Endothelial cell of umbilical vein (primary cell): ENCODE data around the gene POLR1B. TPM values are rescaled to one million over a fixed set of nuclear protein-coding genes. Genes with fewer than 3 reads are reported as not detected.
A peak's percentile ranks its signal among the peaks of the same experiment; 100 is the strongest.

ENCODE experiments used
- BruUV-seq: library from RNA; stranded (reverse); fragments of 400-500 nt; replicated peaks from 2 replicates; lab custom pipeline; 2021; lab: Mats Ljungman, UMichigan
- CTCF ChIA-PET: fragments of 300-600, 350-600 bp; sonication (Branson Sonifier 250); formaldehyde crosslinking; loops from one replicate; lab custom pipeline; 2021; ENCODE audit warnings: antibody characterized with exemption, inconsistent platforms; lab: Charles Lee
- POLR2A ChIA-PET: fragments of 300-600, 350-600 bp; sonication (Branson Sonifier 250); formaldehyde crosslinking; loops from one replicate; lab custom pipeline; 2021; ENCODE audit warnings: antibody characterized with exemption, inconsistent platforms; lab: Charles Lee
- DNase-seq: peaks from one replicate; pipeline ENCODE4 v3.0.0-alpha.2; 2011; ENCODE audit warnings: low read depth, low spot score
- FAIRE-seq: peaks from 2 replicates; lab custom pipeline; 2011; peaks lifted over from hg19 to GRCh38; lab: Jason Lieb, UNC
- H2AFZ ChIP-seq: 2 replicates; pipeline ENCODE4 v1.6.0; 2012; ENCODE audit warnings: low read depth, low read length, control low read depth, inconsistent platforms
- H3K27ac ChIP-seq: 2 replicates; pipeline ENCODE4 v1.5.1; 2011; ENCODE audit warnings: low read depth, mild to moderate bottlenecking, control low read depth, low read length, moderate library complexity; ENCODE audit not compliant: insufficient read depth
- H3K27me3 ChIP-seq, 2 experiments: 2 replicates each; pipeline versions ENCODE4 v1.6.0 to v1.6.1; 2011; ENCODE audit warnings: low read length in 2 of 2, mixed read lengths in 1 of 2; ENCODE audit not compliant: control insufficient read depth in 2 of 2, insufficient read depth in 2 of 2
- H3K36me3 ChIP-seq, 2 experiments: 2 replicates in 1 of 2; 3 replicates in 1 of 2; pipeline ENCODE4 v1.5.1; 2011; ENCODE audit warnings: low read length in 2 of 2, mild to moderate bottlenecking in 1 of 2, moderate library complexity in 1 of 2; ENCODE audit not compliant: control insufficient read depth in 2 of 2, insufficient read depth in 2 of 2; ENCODE audit errors: extremely low read depth in 1 of 2
- H3K4me1 ChIP-seq: 3 replicates; pipeline ENCODE4 v1.5.1; 2011; ENCODE audit warnings: mild to moderate bottlenecking, low read length; ENCODE audit not compliant: control insufficient read depth, insufficient read depth; ENCODE audit errors: extremely low read depth
- H3K4me2 ChIP-seq: 2 replicates; pipeline ENCODE4 v1.6.1; 2011; ENCODE audit warnings: low read length, control low read depth, mixed read lengths; ENCODE audit not compliant: insufficient read depth
- H3K4me3 ChIP-seq, 3 experiments: fragments of 200-600 bp in 1 of 3; sonication (generic), shearing (Covaris generic) in 1 of 3; replicated peaks in 1 of 3; 2 replicates each; pipeline ENCODE4 v1.5.1; 2011 to 2016; ENCODE audit warnings: control low read depth in 3 of 3, low read length in 3 of 3, mild to moderate bottlenecking in 2 of 3, inconsistent platforms in 1 of 3, low read depth in 1 of 3, moderate library complexity in 1 of 3; ENCODE audit not compliant: insufficient read depth in 1 of 3
- H3K79me2 ChIP-seq: 2 replicates; pipeline ENCODE4 v1.6.0; 2012; ENCODE audit warnings: low read length, inconsistent platforms; ENCODE audit not compliant: control insufficient read depth, insufficient read depth
- H3K9ac ChIP-seq: replicated peaks from 2 replicates; pipeline ENCODE3; 2011; ENCODE audit warnings: low read length, control low read depth; ENCODE audit not compliant: insufficient read depth; ENCODE audit errors: extremely low read depth
- H3K9me1 ChIP-seq: replicated peaks from 3 replicates; pipeline ENCODE4 v1.6.0; 2011; ENCODE audit warnings: mild to moderate bottlenecking, low read length; ENCODE audit not compliant: control insufficient read depth, insufficient read depth; ENCODE audit errors: extremely low read depth
- H3K9me3 ChIP-seq: replicated peaks from 2 replicates; pipeline ENCODE4 v1.5.1; 2012; ENCODE audit warnings: low read length, inconsistent platforms; ENCODE audit not compliant: control insufficient read depth, insufficient read depth
- H4K20me1 ChIP-seq: replicated peaks from 2 replicates; pipeline ENCODE3; 2011; ENCODE audit warnings: mild to moderate bottlenecking, low read length; ENCODE audit not compliant: control insufficient read depth, insufficient read depth; ENCODE audit errors: extremely low read depth
- CTCF ChIP-seq, 2 donors: IDR thresholded peaks; 1 replicate in 1 of 2; 2 replicates in 1 of 2; pipeline ENCODE4 v1.5.1; 2011; ENCODE audit warnings: low read length in 2 of 2, mild to moderate bottlenecking in 2 of 2, moderate library complexity in 2 of 2, control low read depth in 1 of 2, inconsistent platforms in 1 of 2, low read depth in 1 of 2; ENCODE audit not compliant: insufficient read depth in 1 of 2; ENCODE audit errors: extremely low read depth in 1 of 2
- EZH2 ChIP-seq: IDR thresholded peaks from 2 replicates; pipeline ENCODE4 v1.6.1; 2012; ENCODE audit warnings: borderline replicate concordance, low read depth, mild to moderate bottlenecking, moderate library complexity, low read length, inconsistent platforms; ENCODE audit not compliant: severe bottlenecking
- FOS ChIP-seq: IDR thresholded peaks from 2 replicates; pipeline ENCODE4 v1.6.1; 2011; ENCODE audit warnings: mild to moderate bottlenecking, low read length, moderate library complexity, borderline replicate concordance; ENCODE audit not compliant: insufficient read depth
- GATA2 ChIP-seq: IDR thresholded peaks from 2 replicates; pipeline ENCODE4 v1.7.0; 2011; ENCODE audit warnings: low read depth, mild to moderate bottlenecking, moderate library complexity, mixed read lengths, low read length; ENCODE audit not compliant: insufficient read length, insufficient read depth
- JUN ChIP-seq: IDR thresholded peaks from 2 replicates; pipeline ENCODE4 v1.6.1; 2011; ENCODE audit warnings: borderline replicate concordance, low read depth; ENCODE audit not compliant: insufficient read length, insufficient read depth
- MYC ChIP-seq: IDR thresholded peaks from one replicate; pipeline ENCODE4 v1.6.1; 2011; ENCODE audit warnings: mild to moderate bottlenecking, low read depth, low read length
- POLR2A ChIP-seq: IDR thresholded peaks from 2 replicates; pipeline ENCODE4 v1.6.1; 2012; ENCODE audit warnings: low read depth, mild to moderate bottlenecking, control low read depth, low read length
- POLR2AphosphoS5 ChIP-seq: IDR thresholded peaks from 2 replicates; pipeline ENCODE4 v1.6.1; 2012; ENCODE audit warnings: low read depth, mild to moderate bottlenecking, control low read depth, low read length, moderate library complexity; ENCODE audit not compliant: insufficient read depth
- dilution Hi-C: fragments of 300-500 bp; cut with MboI; formaldehyde crosslinking; loops from one replicate; pipeline ENCODE4 v1.15.0; 2019; ENCODE audit warnings: low sequenced_read_pairs; ENCODE audit not compliant: extremely low pct_ligation_motif_present
- intact Hi-C: fragments of 100-400 bp; cut with micrococcal nuclease; formaldehyde crosslinking; loops from one replicate; pipeline ENCODE4 v1.10.0; 2022
- polyA plus RNA-seq, 4 experiments: library from polyadenylated mRNA; depleted of rRNA in 3 of 4; stranded (reverse) in 3 of 4; unstranded in 1 of 4; fragments of >200 nt; gene quantifications; 2 replicates each; pipeline versions ENCODE4 v1.2.1 to v1.2.3, GENCODE V29; 2011 to 2012; ENCODE audit warnings: missing spikeins in 1 of 4
- total RNA-seq: library from RNA; stranded (reverse); gene quantifications from 2 replicates; pipeline ENCODE4 v1.2.3, GENCODE V29; 2021
- TF ChIP-seq, protein P1 (sequence below): IDR thresholded peaks from 2 replicates; pipeline ENCODE4 v1.6.1; 2011; ENCODE audit not compliant: insufficient read depth, insufficient read length

Gene POLR1B
- total and polyA plus RNA-seq, 2 donors (not counting 3 experiments of a cell fraction or from before 2014, with no cell fraction given) = 12.2 to 28.9 TPM

GRCh38 chr2:112583497-112584133 lies 41.4 kb downstream of the POLR1B start:
- H3K4me1 ChIP-seq = peaks cover 14% of the 10 kb centered on the region
- no peaks in the 10 kb centered on the region for H3K27me3 ChIP-seq
- no peaks in the 10 kb centered on the region for H4K20me1 ChIP-seq
- H3K9ac ChIP-seq = peak overlapping the region; percentile 72
- peak overlapping the region; percentile 76 for H3K27ac ChIP-seq
- TF ChIP-seq FOS (no peak), MYC (no peak), POLR2A (no peak)
- ChIA-PET POLR2A (no interaction called here), CTCF (interaction anchor here (0.9 to 2.5 kb wide), 4 partner anchors 12 to 143 kb away, joined by 3 to 9 read pairs (median 4); no protein-coding TSS in a partner anchor)
- FAIRE-seq (peak; percentile 31), DNase-seq (peak; percentile 33)
- dilution Hi-C loops = no loop called here
- peak overlapping the region; percentile 74 for H2AFZ ChIP-seq
- BruUV-seq = TSS peak; percentile 76
- intact Hi-C loops = loop anchor here (1.0 to 5.0 kb wide), 9 partner anchors 44 to 696 kb away; partner anchors contain the start of genes SLC20A1, TMEM87B and ZC3H6
- no peaks in the 10 kb centered on the region for H3K79me2 ChIP-seq
- peak overlapping the region in 2 of 3 experiments; percentile 61 to 78 for H3K4me3 ChIP-seq
- H3K9me3 ChIP-seq = no peaks in the 10 kb centered on the region
- no peaks in the 10 kb centered on the region for H3K36me3 ChIP-seq
- H3K4me2 ChIP-seq = peak overlapping the region; percentile 68
- no peaks in the 10 kb centered on the region for H3K9me1 ChIP-seq

GRCh38 chr2:112584134-112584890 lies 42.0 kb downstream of the POLR1B start, which contains the start of gene CHCHD5:
CHCHD5 (plus strand) TSS chr2:112584609; CDS start chr2:112584648, 39 bp downstream.
- CTCF ChIA-PET = interaction anchor here (1.0 to 2.5 kb wide), 4 partner anchors 13 to 142 kb away, joined by 4 to 9 read pairs (median 4); no protein-coding TSS in a partner anchor
- FAIRE-seq (peak; percentile 97), DNase-seq (peak; percentile 94)
- Histone ChIP-seq H3K27ac (peak within 1 kb of the TSS; percentile 76), H3K4me1 (peaks cover 14% of the 10 kb centered on the region), H2AFZ (peak within 1 kb of the TSS; percentile 74), H3K9ac (peak within 1 kb of the TSS; percentile 72), H4K20me1 (no peaks in the 10 kb centered on the region), H3K4me2 (peak within 1 kb of the TSS; percentile 75), H3K4me3 (peak within 1 kb of the TSS; percentile 1 to 78 (median 61)), H3K27me3 (no peaks in the 10 kb centered on the region), H3K9me3 (no peaks in the 10 kb centered on the region), H3K9me1 (no peaks in the 10 kb centered on the region), H3K36me3 (no peaks in the 10 kb centered on the region), H3K79me2 (no peaks in the 10 kb centered on the region)
- intact Hi-C loops = loop anchor here (1.0 to 5.0 kb wide), 9 partner anchors 43 to 697 kb away; partner anchors contain the start of genes SLC20A1, TMEM87B and ZC3H6
- POLR2A ChIA-PET = interaction anchor here (0.6 to 1.1 kb wide), 3 partner anchors 15 to 142 kb away, joined by 3 read pairs; partner anchors contain the start of gene SLC20A1
- BruUV-seq = no TSS peak
- TF ChIP-seq JUN (peak; percentile 64), GATA2 (no peak), FOS (no peak), CTCF (IDR thresholded peaks at IDR 0.05; ENCODE audit: extremely low read depth in 1 of 2, insufficient read depth in 1 of 2, low read depth in 1 of 2, low read length in 2 of 2) (no peak), MYC (no peak), POLR2AphosphoS5 (peak; percentile 92), EZH2 (no peak), POLR2A (peak; percentile 96)
- TF ChIP-seq, protein P1, sequence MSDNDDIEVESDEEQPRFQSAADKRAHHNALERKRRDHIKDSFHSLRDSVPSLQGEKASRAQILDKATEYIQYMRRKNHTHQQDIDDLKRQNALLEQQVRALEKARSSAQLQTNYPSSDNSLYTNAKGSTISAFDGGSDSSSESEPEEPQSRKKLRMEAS = no peak
- dilution Hi-C loops = no loop called here
